OCI-LY3 (cell line): ENCODE results near the gene ENPP3.

Experiments used
- H2AFZ ChIP-seq: fragments of 200-600, 300-600 bp; shearing (Covaris generic); 2 replicates; pipeline ENCODE4 v1.6.0; 2014; ENCODE audit warnings: antibody characterized with exemption, low read depth, low read length
- H3K27ac ChIP-seq: fragments of 200-600, 300-600 bp; sonication (generic); 2 replicates; pipeline ENCODE4 v1.5.1; 2014; ENCODE audit warnings: mild to moderate bottlenecking, low read length, moderate library complexity, mixed read lengths
- H3K27me3 ChIP-seq: fragments of 200-600, 300-600 bp; sonication (generic); 2 replicates; pipeline ENCODE4 v1.6.1; 2014; ENCODE audit warnings: low read depth, low read length, mixed read lengths
- H3K36me3 ChIP-seq: fragments of 200-600, 300-600 bp; sonication (generic); replicated peaks from 2 replicates; pipeline ENCODE3; 2014; ENCODE audit warnings: low read depth, low read length, mixed read lengths
- H3K4me1 ChIP-seq: fragments of 300-600, 200-600 bp; sonication (generic); 2 replicates; pipeline ENCODE4 v1.6.1; 2014; ENCODE audit warnings: low read length, mixed read lengths
- H3K4me2 ChIP-seq: fragments of 200-600, 300-600 bp; sonication (generic); 2 replicates; pipeline ENCODE4 v1.6.1; 2014; ENCODE audit warnings: low read length, mixed read lengths
- H3K4me3 ChIP-seq: fragments of 300-600, 200-600 bp; sonication (generic); 2 replicates; pipeline ENCODE4 v1.5.1; 2014; ENCODE audit warnings: antibody characterized with exemption, mild to moderate bottlenecking, low read length, moderate library complexity
- H3K79me2 ChIP-seq: fragments of 300-600, 200-600 bp; shearing (Covaris generic); 2 replicates; pipeline ENCODE4 v1.6.1; 2014; ENCODE audit warnings: mild to moderate bottlenecking, low read length, mixed read lengths
- H3K9ac ChIP-seq: fragments of 300-600, 200-600 bp; shearing (Covaris generic); 2 replicates; pipeline ENCODE4 v1.6.0; 2014; ENCODE audit warnings: mild to moderate bottlenecking, low read length, moderate library complexity
- H3K9me3 ChIP-seq: fragments of 200-600, 300-600 bp; shearing (Covaris generic); 2 replicates; pipeline ENCODE4 v1.6.1; 2014; ENCODE audit warnings: low read length, mixed read lengths; ENCODE audit not compliant: insufficient read depth
- H4K20me1 ChIP-seq: fragments of 200-600, 300-600 bp; sonication (generic); 2 replicates; pipeline ENCODE4 v1.6.1; 2016; ENCODE audit warnings: low read length, mixed read lengths; ENCODE audit not compliant: insufficient read depth
- CTCF ChIP-seq: fragments of 200-600, 300-600 bp; sonication (generic); IDR thresholded peaks from 2 replicates; pipeline ENCODE4 v1.5.1; 2014; ENCODE audit warnings: antibody characterized with exemption, low read length, low read depth
- EZH2phosphoT487 ChIP-seq: fragments of 200-600 bp; shearing (Covaris generic); IDR thresholded peaks from 2 replicates; pipeline ENCODE4 v1.6.1; 2018; ENCODE audit warnings: antibody characterized with exemption, mixed run types, low read depth

The ENPP3 gene

GRCh38 chr6:131655387-131655786 is 18.3 kb downstream of the ENPP3 start:
- Histone ChIP-seq H2AFZ (no peak overlapping the region), H3K4me1 (no peaks in the 10 kb centered on the region)

GRCh38 chr6:131655951-131656350 is 18.8 kb downstream of the ENPP3 start:
- Histone ChIP-seq H3K27me3 (no peaks in the 10 kb centered on the region), H3K4me2 (no peak overlapping the region), H3K9ac (no peak overlapping the region), H2AFZ (no peak overlapping the region), H4K20me1 (no peaks in the 10 kb centered on the region), H3K4me1 (no peaks in the 10 kb centered on the region), H3K4me3 (no peak overlapping the region), H3K36me3 (no peaks in the 10 kb centered on the region), H3K27ac (no peak overlapping the region), H3K9me3 (no peaks in the 10 kb centered on the region), H3K79me2 (no peaks in the 10 kb centered on the region)
- TF ChIP-seq CTCF (no peak), EZH2phosphoT487 (no peak)

More at GRCh38 chr6:131655387-131655786, 18.3 kb downstream of the ENPP3 start:
- no peaks in the 10 kb centered on the region for H4K20me1 ChIP-seq
- H3K4me3 ChIP-seq = no peak overlapping the region
- H3K79me2 ChIP-seq = no peaks in the 10 kb centered on the region
- H3K36me3 ChIP-seq = no peaks in the 10 kb centered on the region
- TF ChIP-seq EZH2phosphoT487 (no peak), CTCF (no peak)
- H3K9ac ChIP-seq = no peak overlapping the region
- H3K27me3 ChIP-seq = no peaks in the 10 kb centered on the region
- H3K27ac ChIP-seq = no peak overlapping the region
- H3K4me2 ChIP-seq = no peak overlapping the region
- no peaks in the 10 kb centered on the region for H3K9me3 ChIP-seq

- Histone ChIP-seq H3K79me2 (no peaks in the 10 kb centered on the region), H3K4me3 (no peak overlapping the region), H3K27me3 (no peaks in the 10 kb centered on the region), H4K20me1 (no peaks in the 10 kb centered on the region), H3K9ac (no peak overlapping the region), H3K4me2 (no peak overlapping the region), H2AFZ (no peak overlapping the region), H3K27ac (no peak overlapping the region), H3K4me1 (no peaks in the 10 kb centered on the region), H3K9me3 (no peaks in the 10 kb centered on the region), H3K36me3 (no peaks in the 10 kb centered on the region)
- TF ChIP-seq CTCF (no peak), EZH2phosphoT487 (no peak)
These were observed 19.6 kb downstream of the ENPP3 start for GRCh38 chr6:131656667-131657066.

- Histone ChIP-seq H3K27me3 (no peaks in the 10 kb centered on the region), H3K9ac (no peak overlapping the region), H3K4me3 (no peak overlapping the region), H3K27ac (no peak overlapping the region), H3K4me2 (no peak overlapping the region), H4K20me1 (no peaks in the 10 kb centered on the region), H3K9me3 (no peaks in the 10 kb centered on the region), H3K36me3 (no peaks in the 10 kb centered on the region), H2AFZ (no peak overlapping the region), H3K79me2 (no peaks in the 10 kb centered on the region), H3K4me1 (no peaks in the 10 kb centered on the region)
- TF ChIP-seq EZH2phosphoT487 (no peak), CTCF (no peak)
These were observed 20.1 kb downstream of the ENPP3 start for GRCh38 chr6:131657222-131657621.
